MG63 (cell line): Measurements from ENCODE around the gene PGAP2. TPM values are rescaled to one million over a fixed set of nuclear protein-coding genes. Genes with fewer than 3 reads are reported as not detected.

Source experiments
- DNase-seq: peaks from one replicate; pipeline ENCODE4 v3.0.0-alpha.2; 2020
- H3K27me3 ChIP-seq: fragments of 250-450 bp; sonication (Bioruptor Pico); 2 replicates; pipeline ENCODE4 v1.5.1; 2020; ENCODE audit warnings: mild to moderate bottlenecking, moderate library complexity
- H3K36me3 ChIP-seq: fragments of 250-450 bp; sonication (Bioruptor Pico); 2 replicates; pipeline ENCODE4 v1.5.1; 2020; ENCODE audit warnings: mild to moderate bottlenecking, moderate library complexity
- H3K4me3 ChIP-seq: fragments of 250-450 bp; sonication (Bioruptor Pico); 2 replicates; pipeline ENCODE4 v1.5.1; 2020; ENCODE audit warnings: mild to moderate bottlenecking, moderate library complexity
- H3K9me3 ChIP-seq: fragments of 250-450 bp; sonication (Bioruptor Pico); 2 replicates; pipeline ENCODE4 v1.5.1; 2020; ENCODE audit warnings: mild to moderate bottlenecking, moderate library complexity
- total RNA-seq: library from RNA; depleted of rRNA; stranded (reverse); fragments of >200 nt; shearing (Covaris generic); gene quantifications from 2 replicates; pipeline ENCODE4 v1.2.3, GENCODE V29; 2014; ENCODE audit warnings: low replicate concordance

The PGAP2 gene
- total RNA-seq, 1 experiment from 2014 or later, result 8.1 TPM

GRCh38 chr11:3838504-3838903 lies 30.1 kb downstream of the PGAP2 start:
- no peaks in the 10 kb centered on the region for H3K9me3 ChIP-seq
- no peaks in the 10 kb centered on the region for H3K27me3 ChIP-seq
- peaks cover 3% of the 10 kb centered on the region; the same call in 1 of the 2 replicates for H3K36me3 ChIP-seq
- no peak overlapping the region for H3K4me3 ChIP-seq
- no peak for DNase-seq

DNA sequence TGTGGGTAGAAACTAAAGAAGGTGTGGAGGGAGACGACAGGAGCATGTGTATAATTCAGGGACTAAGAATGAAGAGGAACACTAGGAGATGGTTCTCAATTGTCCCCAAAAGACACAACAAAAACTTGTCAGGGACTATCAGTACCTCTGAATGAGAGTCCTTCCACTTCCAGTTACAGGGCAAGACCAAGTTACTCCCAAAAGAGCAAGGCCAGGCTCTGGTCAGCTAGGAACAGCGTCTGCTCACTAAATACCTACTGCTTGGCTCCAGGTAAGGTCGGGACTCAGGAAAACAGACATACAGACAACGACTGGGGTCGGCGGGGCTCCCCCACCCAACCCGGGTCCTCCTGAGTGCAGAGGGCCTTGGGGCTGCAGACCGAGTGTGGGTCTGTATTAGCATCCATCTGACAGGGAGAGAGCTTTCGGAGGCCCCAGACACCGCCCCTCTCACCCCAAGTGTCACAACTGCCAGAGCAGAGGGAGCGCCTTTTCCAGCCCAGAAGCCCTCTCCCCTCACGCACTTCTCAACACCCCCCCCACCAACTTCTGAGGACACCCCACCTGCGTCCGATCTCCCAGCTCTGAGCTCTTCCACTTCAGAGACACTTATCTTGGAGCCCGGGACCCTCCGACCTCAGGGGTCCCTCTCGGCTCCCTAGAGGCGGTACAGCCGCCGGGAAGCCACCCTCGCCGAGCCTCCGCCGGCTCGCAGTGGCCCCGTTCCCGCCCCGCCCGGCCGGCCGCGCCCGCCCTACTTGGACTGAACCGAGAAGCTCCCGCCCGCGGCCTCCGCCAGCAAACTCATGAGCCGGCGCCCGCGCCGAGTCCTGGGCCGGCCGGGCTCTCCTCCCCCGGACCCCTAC lies 31.9 kb downstream of the PGAP2 start:
- no peak for DNase-seq
- Histone ChIP-seq H3K36me3 (no peaks in the 10 kb centered on the region; the same call in 1 of the 2 replicates), H3K27me3 (no peaks in the 10 kb centered on the region)

DNA sequence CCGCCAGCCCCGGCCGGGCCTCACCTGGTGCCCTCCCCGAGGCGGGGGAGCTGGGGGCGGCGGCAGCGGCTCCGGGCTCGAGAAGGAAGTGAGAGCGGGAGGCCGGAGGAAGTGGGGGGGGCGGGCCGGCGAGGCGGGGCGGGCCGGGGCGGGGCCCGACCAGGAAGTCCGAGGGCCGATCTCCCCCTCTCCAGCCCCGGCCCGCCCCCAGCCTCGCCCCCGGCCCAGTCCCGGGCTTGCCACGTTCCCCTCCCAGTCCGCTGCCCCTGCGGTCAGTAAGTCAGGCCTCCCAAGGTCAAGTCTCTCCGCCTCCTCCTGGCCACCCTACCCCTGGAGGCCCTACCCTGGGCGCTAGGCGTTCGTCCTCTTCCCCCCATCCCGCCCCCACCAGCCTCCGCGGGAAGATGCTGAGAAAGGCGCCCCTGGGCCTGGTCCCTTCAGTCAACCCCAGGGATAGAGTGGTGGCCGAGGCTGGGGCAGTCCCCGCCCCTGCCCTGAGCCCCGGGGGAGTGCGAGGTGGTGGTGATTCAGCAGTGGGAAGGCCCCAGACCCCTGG lies 32.6 kb downstream of the PGAP2 start, which contains the start of gene RHOG:
Gene RHOG, minus strand, starts transcription at position 90 of the 556 bp plus-strand sequence. CDS start 12,821 bp downstream, outside the sequence.
- Histone ChIP-seq H3K9me3 (no peaks in the 10 kb centered on the region), H3K27me3 (no peaks in the 10 kb centered on the region), H3K4me3 (peak within 1 kb of the TSS; percentile 62), H3K36me3 (no peaks in the 10 kb centered on the region)
- DNase-seq, result peak; percentile 92

More for the DNA sequence above, 31.9 kb downstream of the PGAP2 start:
- H3K4me3 ChIP-seq, result peak overlapping the region; percentile 62
- H3K9me3 ChIP-seq, result no peaks in the 10 kb centered on the region

- DNase-seq, result peak; percentile 81
Measured at GRCh38 chr11:3841426-3842350, 33.3 kb downstream of the PGAP2 start.

GRCh38 chr11:3843326-3843725 lies 35.0 kb downstream of the PGAP2 start:
- H3K36me3 ChIP-seq, result no peaks in the 10 kb centered on the region
- no peak for DNase-seq
- no peak overlapping the region for H3K4me3 ChIP-seq

More at GRCh38 chr11:3841426-3842350, 33.3 kb downstream of the PGAP2 start:
- Histone ChIP-seq H3K36me3 (no peaks in the 10 kb centered on the region), H3K4me3 (peak overlapping the region; percentile 62), H3K27me3 (no peaks in the 10 kb centered on the region), H3K9me3 (no peaks in the 10 kb centered on the region)

DNA sequence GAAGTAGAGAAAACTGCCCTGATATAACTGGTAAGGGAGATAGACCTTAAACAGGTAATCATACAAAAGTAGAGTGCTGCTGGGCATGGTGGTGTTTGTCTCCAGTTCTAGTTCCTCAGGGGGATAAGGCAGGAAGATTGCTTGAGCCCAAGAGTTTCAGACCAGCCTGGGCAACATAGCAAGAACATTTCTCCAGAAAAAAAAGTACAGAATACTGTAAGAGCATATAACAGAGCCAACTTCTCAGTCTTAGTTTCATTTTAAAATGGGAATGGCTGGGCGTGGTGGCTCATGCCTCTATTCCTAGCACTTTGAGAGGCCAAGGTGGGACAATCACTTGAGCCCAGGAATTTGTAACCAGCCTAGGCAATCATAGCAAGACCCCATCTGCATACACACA lies 36.9 kb downstream of the PGAP2 start:
- no peaks in the 10 kb centered on the region for H3K9me3 ChIP-seq
- no peaks in the 10 kb centered on the region for H3K36me3 ChIP-seq
- H3K27me3 ChIP-seq, result no peaks in the 10 kb centered on the region
- DNase-seq, result no peak
- no peak overlapping the region for H3K4me3 ChIP-seq

More at GRCh38 chr11:3843326-3843725, 35.0 kb downstream of the PGAP2 start:
- H3K27me3 ChIP-seq, result no peaks in the 10 kb centered on the region
- H3K9me3 ChIP-seq, result no peaks in the 10 kb centered on the region

GRCh38 chr11:3845670-3846069 lies 37.3 kb downstream of the PGAP2 start:
- Histone ChIP-seq H3K9me3 (no peaks in the 10 kb centered on the region), H3K4me3 (no peak overlapping the region), H3K27me3 (no peaks in the 10 kb centered on the region), H3K36me3 (no peaks in the 10 kb centered on the region)
- no peak for DNase-seq

GRCh38 chr11:3849297-3849874 lies 41.0 kb downstream of the PGAP2 start:
- no peak for DNase-seq
- Histone ChIP-seq H3K27me3 (no peaks in the 10 kb centered on the region), H3K9me3 (no peaks in the 10 kb centered on the region), H3K4me3 (no peak overlapping the region), H3K36me3 (no peaks in the 10 kb centered on the region)

- Histone ChIP-seq H3K9me3 (no peaks in the 10 kb centered on the region), H3K36me3 (no peaks in the 10 kb centered on the region), H3K27me3 (no peaks in the 10 kb centered on the region), H3K4me3 (no peak overlapping the region)
- DNase-seq, result no peak
Measured at GRCh38 chr11:3853545-3853842, 45.1 kb downstream of the PGAP2 start.

DNA sequence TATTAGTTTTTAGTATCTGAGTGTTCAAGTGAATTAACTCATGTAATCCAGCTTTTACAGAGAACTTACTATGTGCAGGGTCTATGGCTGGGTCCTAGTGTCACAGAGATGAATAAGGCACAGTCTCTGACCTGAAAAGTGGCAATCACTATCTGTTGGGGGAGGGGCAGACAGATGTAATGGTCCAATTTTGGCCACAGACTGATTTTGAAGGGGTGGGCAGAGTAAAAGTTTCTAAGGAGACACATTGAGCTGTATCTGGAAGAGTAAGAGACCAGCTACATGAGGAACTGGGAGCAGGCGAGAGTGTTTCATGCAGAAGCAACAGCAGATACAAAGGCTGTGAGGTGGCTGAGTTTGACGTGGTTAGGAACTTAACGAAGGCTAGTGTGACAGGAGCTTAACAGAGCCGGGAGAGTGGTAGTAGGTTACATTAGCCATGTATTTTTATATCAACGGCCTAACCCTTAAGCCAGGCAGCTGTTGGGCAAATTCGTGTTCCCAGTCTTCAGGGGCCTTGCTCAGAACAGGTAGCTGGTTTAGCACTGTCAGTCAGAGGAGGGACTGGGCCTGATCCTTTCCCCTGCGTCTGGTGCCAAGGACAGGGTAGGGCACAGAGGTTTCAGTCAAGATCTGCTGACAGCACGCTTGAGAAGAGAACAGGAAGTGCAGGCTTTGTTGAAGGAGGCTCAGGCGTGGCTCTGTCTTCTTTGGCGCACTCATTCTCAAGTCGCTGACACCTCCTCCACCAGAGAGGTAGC lies 45.7 kb downstream of the PGAP2 start:
- DNase-seq, result no peak
- H3K9me3 ChIP-seq, result no peaks in the 10 kb centered on the region
- no peaks in the 10 kb centered on the region for H3K36me3 ChIP-seq
- no peak overlapping the region for H3K4me3 ChIP-seq
- H3K27me3 ChIP-seq, result no peaks in the 10 kb centered on the region

DNA sequence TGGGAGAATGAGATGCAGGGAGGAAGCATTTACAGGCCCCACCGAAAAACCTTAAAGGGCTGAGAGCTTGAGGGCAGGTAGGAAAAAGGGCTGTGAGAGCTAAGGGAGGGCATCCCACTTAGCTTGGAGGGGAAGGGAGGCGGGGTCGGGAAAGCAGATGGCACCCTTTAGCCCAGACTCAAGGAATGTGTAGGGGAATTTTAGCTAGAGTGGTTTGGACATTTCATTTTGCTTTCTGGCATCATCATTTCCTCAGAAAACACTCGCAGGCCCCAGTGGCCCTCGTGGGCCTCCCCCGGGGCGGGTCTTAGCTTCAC lies 46.3 kb downstream of the PGAP2 start:
- H3K9me3 ChIP-seq, result no peaks in the 10 kb centered on the region
- H3K4me3 ChIP-seq, result peak overlapping the region; percentile 88; the same call in 1 of the 2 replicates
- no peaks in the 10 kb centered on the region for H3K36me3 ChIP-seq
- no peaks in the 10 kb centered on the region for H3K27me3 ChIP-seq
- no peak for DNase-seq

DNA sequence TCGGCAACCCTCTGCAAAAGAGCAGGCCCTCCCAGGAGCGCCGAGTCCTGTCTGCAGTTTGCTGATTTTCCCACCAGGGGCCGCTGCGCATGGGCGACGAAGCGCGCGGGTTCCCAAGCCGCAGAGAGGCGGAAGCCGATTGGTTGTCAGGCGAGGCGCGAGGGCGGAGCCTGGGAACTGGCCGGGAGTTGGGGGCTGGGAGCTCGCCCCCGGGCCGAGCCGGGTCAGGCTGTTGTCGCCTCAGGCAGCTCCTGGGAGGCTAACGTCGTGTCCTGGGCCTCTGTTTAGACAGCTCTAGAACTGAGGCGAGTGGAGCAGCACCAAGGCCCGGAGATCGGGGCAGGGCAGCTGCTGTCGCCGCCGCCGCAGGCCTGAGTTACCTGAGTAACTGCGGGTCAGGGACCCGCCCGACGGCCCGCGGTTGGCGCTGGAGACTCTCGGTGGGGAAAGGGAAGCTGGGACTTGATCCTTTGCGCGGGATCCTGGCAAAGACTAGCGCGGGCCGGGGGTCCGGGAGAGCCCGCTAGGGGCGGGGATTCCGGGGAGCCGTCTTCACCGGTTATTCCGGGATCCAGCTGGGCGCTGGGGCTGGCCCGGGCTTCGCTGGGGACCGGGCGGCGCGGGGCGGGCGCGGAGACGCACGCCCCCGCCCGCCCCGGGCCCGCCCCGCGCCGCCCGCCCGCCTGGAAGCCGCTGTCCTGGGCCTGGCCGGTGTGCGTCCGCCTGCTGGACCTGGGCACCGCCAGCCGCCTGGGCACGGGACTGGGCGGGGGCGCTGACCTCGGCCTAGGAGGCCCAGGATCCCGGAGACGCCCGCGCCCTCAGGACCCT lies 46.8 kb downstream of the PGAP2 start, which contains the start of gene STIM1:
Gene STIM1, plus strand, starts transcription at position 688 of the 831 bp plus-strand sequence. CDS start 607 bp downstream, outside the sequence.
- Histone ChIP-seq H3K27me3 (no peaks in the 10 kb centered on the region), H3K36me3 (no peaks in the 10 kb centered on the region), H3K4me3 (peak within 1 kb of the TSS; percentile 88), H3K9me3 (no peaks in the 10 kb centered on the region)
- peak; percentile 85 for DNase-seq

DNA sequence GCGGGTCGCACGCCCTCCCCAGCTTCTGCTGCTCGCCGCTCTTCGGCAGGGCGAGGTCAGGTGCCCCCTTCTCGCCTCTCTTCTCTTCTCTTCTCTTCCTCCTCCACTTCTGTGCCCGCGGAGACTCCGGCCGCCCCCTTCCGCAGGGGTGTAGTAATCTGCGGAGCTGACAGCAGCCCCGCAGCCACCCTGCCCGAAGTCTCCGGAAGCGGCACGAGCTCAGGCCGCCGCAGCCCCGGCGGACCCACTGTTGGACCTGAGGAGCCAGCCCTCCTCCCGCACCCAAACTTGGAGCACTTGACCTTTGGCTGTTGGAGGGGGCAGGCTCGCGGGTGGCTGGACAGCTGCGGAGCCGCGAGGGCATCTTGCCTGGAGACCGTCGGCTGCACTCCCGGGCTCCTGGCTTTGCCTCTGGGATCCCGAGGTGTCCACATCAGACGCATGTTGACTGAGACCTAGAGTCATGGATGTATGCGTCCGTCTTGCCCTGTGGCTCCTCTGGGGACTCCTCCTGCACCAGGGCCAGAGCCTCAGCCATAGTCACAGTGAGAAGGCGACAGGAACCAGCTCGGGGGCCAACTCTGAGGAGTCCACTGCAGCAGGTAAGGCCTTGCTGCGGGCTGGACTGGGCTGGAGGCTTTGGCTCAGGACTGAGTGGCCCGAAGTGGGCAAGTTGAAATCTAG lies 47.6 kb downstream of the PGAP2 start:
- no peaks in the 10 kb centered on the region for H3K9me3 ChIP-seq
- DNase-seq, result peak; percentile 34
- no peaks in the 10 kb centered on the region for H3K36me3 ChIP-seq
- H3K4me3 ChIP-seq, result peak overlapping the region; percentile 88
- H3K27me3 ChIP-seq, result no peaks in the 10 kb centered on the region

DNA sequence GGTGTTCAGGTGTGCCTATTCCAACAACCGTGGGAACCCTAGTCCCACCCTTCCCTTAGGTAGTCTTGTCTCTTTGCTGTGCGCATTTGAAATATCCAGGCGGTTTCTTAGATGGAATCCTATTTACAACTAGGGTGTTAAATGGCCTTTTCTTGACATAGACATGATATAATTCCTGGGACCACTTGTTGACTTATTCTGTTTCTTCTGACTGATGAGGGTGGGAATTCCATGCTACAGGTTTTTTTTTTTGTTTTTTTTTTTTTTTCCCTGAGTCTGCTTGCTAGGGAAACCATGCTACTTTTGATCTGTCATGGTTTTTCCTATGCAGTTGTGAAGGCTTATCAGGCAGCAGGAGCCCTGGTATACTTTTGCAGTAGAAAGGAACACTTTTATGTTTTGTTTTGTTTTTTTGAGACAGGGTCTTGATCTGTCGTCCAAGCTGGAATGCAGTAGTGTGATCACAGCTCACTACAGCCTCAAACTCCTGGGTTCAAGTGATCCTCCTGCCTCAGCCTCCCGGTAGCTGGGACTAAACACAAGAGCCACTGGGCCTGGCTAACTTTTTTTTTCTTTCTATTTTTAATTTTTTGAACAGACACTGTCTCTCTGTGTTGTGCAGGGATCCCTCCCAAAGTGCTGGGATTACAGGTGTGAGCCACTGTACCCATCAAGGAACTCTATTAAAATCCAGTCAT lies 48.6 kb downstream of the PGAP2 start:
- no peaks in the 10 kb centered on the region for H3K36me3 ChIP-seq
- peak overlapping the region; percentile 88 for H3K4me3 ChIP-seq
- H3K27me3 ChIP-seq, result no peaks in the 10 kb centered on the region
- DNase-seq, result no peak
- no peaks in the 10 kb centered on the region for H3K9me3 ChIP-seq
